A673 (cell line): ENCODE data around the gene STRIP1. TPM values are rescaled to one million over a fixed set of nuclear protein-coding genes. Genes with fewer than 3 reads are reported as not detected.

Experiments
- BruUV-seq: library from RNA; stranded (reverse); fragments of 400-500 nt; replicated peaks from 2 replicates; lab custom pipeline; 2021; lab: Mats Ljungman, UMichigan
- CTCF ChIA-PET: fragments of 300-600 bp; sonication (Branson Sonifier 250); formaldehyde crosslinking; loops from one replicate; lab custom pipeline; 2022; ENCODE audit warnings: antibody characterized with exemption; lab: Charles Lee
- POLR2A ChIA-PET: fragments of 300-600 bp; sonication (Branson Sonifier 250); formaldehyde crosslinking; loops from one replicate; lab custom pipeline; 2022; ENCODE audit warnings: antibody characterized with exemption; ENCODE audit not compliant: low non-redundant PET; lab: Charles Lee
- DNase-seq: peaks from one replicate; pipeline ENCODE4 v3.0.0-alpha.2; 2015; ENCODE audit warnings: low spot score
- H3K27ac ChIP-seq: fragments of 200-600 bp; sonication (generic); 2 replicates; pipeline ENCODE4 v1.5.1; 2016; ENCODE audit warnings: mixed run types, low read depth, mild to moderate bottlenecking, mixed read lengths, antibody characterized with exemption, low read length; ENCODE audit not compliant: poor library complexity, severe bottlenecking
- H3K27me3 ChIP-seq: fragments of 200-600 bp; sonication (generic); replicated peaks from 2 replicates; pipeline ENCODE4 v1.6.1; 2017; ENCODE audit warnings: mixed run types, low read depth, mild to moderate bottlenecking, mixed read lengths, antibody characterized with exemption, low read length; ENCODE audit not compliant: insufficient read depth, poor library complexity
- H3K36me3 ChIP-seq: fragments of 200-600 bp; sonication (generic); 2 replicates; pipeline ENCODE4 v1.6.1; 2016; ENCODE audit warnings: mixed run types, mild to moderate bottlenecking, mixed read lengths, antibody characterized with exemption, low read length; ENCODE audit not compliant: insufficient read depth, poor library complexity, severe bottlenecking
- H3K4me1 ChIP-seq: fragments of 200-600 bp; sonication (generic); 2 replicates; pipeline ENCODE4 v1.6.1; 2017; ENCODE audit warnings: mixed run types, mild to moderate bottlenecking, mixed read lengths, antibody characterized with exemption, low read length; ENCODE audit not compliant: insufficient read depth, poor library complexity, severe bottlenecking
- H3K4me3 ChIP-seq: fragments of 200-600 bp; sonication (generic); 2 replicates; pipeline ENCODE4 v1.5.1; 2016; ENCODE audit warnings: low read depth, mixed run types, mild to moderate bottlenecking, mixed read lengths, low read length; ENCODE audit not compliant: poor library complexity, severe bottlenecking
- H3K9me3 ChIP-seq: fragments of 200-600 bp; sonication (generic); 2 replicates; pipeline ENCODE4 v1.6.1; 2016; ENCODE audit warnings: mixed run types, low read depth, mild to moderate bottlenecking, mixed read lengths, antibody characterized with exemption, low read length; ENCODE audit not compliant: poor library complexity, severe bottlenecking
- CTCF ChIP-seq: fragments of 300-800, 200-600 bp; sonication (generic); conservative IDR thresholded peaks from 2 replicates; pipeline ENCODE4 v1.5.1; 2017; ENCODE audit warnings: low read depth, mild to moderate bottlenecking, antibody characterized with exemption, low read length, moderate library complexity, mixed read lengths
- EZH2 ChIP-seq: fragments of 200-600 bp; sonication (generic); IDR thresholded peaks from 2 replicates; pipeline ENCODE4 v1.6.1; 2017; ENCODE audit warnings: borderline replicate concordance, low read depth, mild to moderate bottlenecking, mixed read lengths, antibody characterized with exemption, low read length; ENCODE audit not compliant: poor library complexity, severe bottlenecking
- intact Hi-C: fragments of 100-400 bp; cut with micrococcal nuclease; formaldehyde crosslinking; loops from one replicate; pipeline ENCODE4 v1.10.0; 2022; ENCODE audit not compliant: unreplicated experiment
- total RNA-seq: library from RNA; stranded (reverse); gene quantifications from 2 replicates; pipeline ENCODE4 v1.2.3, GENCODE V29; 2021

STRIP1 gene
- total RNA-seq, 1 experiment from 2014 or later, result 57.7 TPM

- intact Hi-C loops, result no loop called here
- Histone ChIP-seq H3K36me3 (peaks cover 11% of the 10 kb centered on the region), H3K4me3 (no peak overlapping the region), H3K9me3 (no peaks in the 10 kb centered on the region), H3K4me1 (peaks cover 19% of the 10 kb centered on the region), H3K27me3 (no peaks in the 10 kb centered on the region), H3K27ac (no peak overlapping the region)
- POLR2A ChIA-PET, result no interaction called here
- CTCF ChIA-PET, result no interaction called here
- no peak for DNase-seq
- no peak for TF ChIP-seq CTCF
- TF ChIP-seq EZH2, result no peak
- BruUV-seq, result no TSS peak
Observed at GRCh38 chr1:110061341-110061740, 26.9 kb downstream of the STRIP1 start.

- TF ChIP-seq CTCF, result no peak
- no peak for TF ChIP-seq EZH2
- no peak overlapping the region for H3K27ac ChIP-seq
- no peaks in the 10 kb centered on the region for H3K27me3 ChIP-seq
- intact Hi-C loops, result no loop called here
- DNase-seq, result no peak
- ChIA-PET POLR2A (no interaction called here), CTCF (interaction anchor here (0.6 kb wide), 1 partner anchor 54 kb away, joined by 7 read pairs; no protein-coding TSS in a partner anchor)
- peaks cover 19% of the 10 kb centered on the region for H3K4me1 ChIP-seq
- BruUV-seq, result no TSS peak
- H3K4me3 ChIP-seq, result no peak overlapping the region
- no peaks in the 10 kb centered on the region for H3K9me3 ChIP-seq
- no peaks in the 10 kb centered on the region for H3K36me3 ChIP-seq
Observed at GRCh38 chr1:110062612-110063011, 28.2 kb downstream of the STRIP1 start.

- POLR2A ChIA-PET, result no interaction called here
- Histone ChIP-seq H3K4me3 (no peak overlapping the region), H3K9me3 (no peaks in the 10 kb centered on the region), H3K27me3 (no peaks in the 10 kb centered on the region), H3K27ac (no peak overlapping the region), H3K4me1 (peaks cover 19% of the 10 kb centered on the region), H3K36me3 (no peaks in the 10 kb centered on the region)
- TF ChIP-seq EZH2 (no peak), CTCF (no peak)
- no peak for DNase-seq
- BruUV-seq, result no TSS peak
- CTCF ChIA-PET, result no interaction called here
- intact Hi-C loops, result no loop called here
Observed at GRCh38 chr1:110063781-110064180, 29.4 kb downstream of the STRIP1 start.
